SK-N-SH (cell line): ENCODE results near the gene RYR3.

Experiments
- SMC3 ChIP-seq: IDR thresholded peaks from 2 replicates; pipeline ENCODE4 v1.6.1; 2012; ENCODE audit warnings: low read depth, low read length, improper control_type of control experiment
- YY1 ChIP-seq: IDR thresholded peaks from 2 replicates; pipeline ENCODE4 v1.4.0; 2012; ENCODE audit warnings: low read depth, mild to moderate bottlenecking
- TF ChIP-seq, protein P1 (sequence below): IDR thresholded peaks from 2 replicates; pipeline ENCODE4 v1.6.1; 2012; ENCODE audit warnings: mild to moderate bottlenecking, low read depth, low read length, moderate library complexity
- TF ChIP-seq, protein P2 (sequence below): IDR thresholded peaks from 2 replicates; pipeline ENCODE4 v1.4.0; 2012; ENCODE audit warnings: low read depth
- TF ChIP-seq, protein P3 (sequence below): fragments of 200-600 bp; sonication (generic); IDR thresholded peaks from 2 replicates; pipeline ENCODE4 v1.6.1; 2017; ENCODE audit warnings: antibody characterized with exemption, mild to moderate bottlenecking, moderate library complexity

DNA sequence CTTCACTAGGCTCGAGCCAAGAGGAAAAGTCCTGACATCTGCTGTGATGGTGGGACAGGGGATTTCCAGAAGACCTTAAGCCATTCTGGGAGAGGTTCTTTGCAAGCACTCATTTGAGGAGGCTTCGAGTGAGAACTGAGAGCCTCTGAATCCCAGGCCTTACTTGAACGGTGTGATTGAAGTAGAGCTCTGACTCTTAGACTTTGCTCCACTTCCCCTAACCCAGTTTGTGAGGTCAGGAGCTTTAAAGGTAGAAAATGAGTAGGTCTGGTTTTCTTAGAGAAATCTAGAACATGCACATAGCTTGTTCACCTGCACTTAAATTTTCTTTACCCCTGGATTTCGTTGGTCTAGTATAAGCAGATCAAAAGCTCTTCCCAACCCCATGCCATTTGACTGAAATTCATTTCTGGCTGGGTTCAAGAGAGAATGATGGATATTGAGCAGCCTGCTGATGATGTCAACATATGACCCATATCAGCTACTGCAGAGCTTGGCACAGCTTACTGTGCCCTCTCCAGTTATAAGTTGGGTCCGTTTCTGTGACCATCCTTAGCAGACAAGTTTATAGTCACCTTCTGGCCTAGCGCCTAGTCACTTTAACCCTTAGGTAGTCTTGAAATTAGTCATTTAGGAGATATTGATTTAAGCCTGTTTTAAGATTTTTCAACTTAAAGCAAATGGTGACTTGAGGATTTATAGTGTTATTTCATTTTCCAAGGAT lies 428.3 kb downstream of the RYR3 start:
- TF ChIP-seq, protein P1, sequence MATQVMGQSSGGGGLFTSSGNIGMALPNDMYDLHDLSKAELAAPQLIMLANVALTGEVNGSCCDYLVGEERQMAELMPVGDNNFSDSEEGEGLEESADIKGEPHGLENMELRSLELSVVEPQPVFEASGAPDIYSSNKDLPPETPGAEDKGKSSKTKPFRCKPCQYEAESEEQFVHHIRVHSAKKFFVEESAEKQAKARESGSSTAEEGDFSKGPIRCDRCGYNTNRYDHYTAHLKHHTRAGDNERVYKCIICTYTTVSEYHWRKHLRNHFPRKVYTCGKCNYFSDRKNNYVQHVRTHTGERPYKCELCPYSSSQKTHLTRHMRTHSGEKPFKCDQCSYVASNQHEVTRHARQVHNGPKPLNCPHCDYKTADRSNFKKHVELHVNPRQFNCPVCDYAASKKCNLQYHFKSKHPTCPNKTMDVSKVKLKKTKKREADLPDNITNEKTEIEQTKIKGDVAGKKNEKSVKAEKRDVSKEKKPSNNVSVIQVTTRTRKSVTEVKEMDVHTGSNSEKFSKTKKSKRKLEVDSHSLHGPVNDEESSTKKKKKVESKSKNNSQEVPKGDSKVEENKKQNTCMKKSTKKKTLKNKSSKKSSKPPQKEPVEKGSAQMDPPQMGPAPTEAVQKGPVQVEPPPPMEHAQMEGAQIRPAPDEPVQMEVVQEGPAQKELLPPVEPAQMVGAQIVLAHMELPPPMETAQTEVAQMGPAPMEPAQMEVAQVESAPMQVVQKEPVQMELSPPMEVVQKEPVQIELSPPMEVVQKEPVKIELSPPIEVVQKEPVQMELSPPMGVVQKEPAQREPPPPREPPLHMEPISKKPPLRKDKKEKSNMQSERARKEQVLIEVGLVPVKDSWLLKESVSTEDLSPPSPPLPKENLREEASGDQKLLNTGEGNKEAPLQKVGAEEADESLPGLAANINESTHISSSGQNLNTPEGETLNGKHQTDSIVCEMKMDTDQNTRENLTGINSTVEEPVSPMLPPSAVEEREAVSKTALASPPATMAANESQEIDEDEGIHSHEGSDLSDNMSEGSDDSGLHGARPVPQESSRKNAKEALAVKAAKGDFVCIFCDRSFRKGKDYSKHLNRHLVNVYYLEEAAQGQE, result no peak
- TF ChIP-seq, protein P2, sequence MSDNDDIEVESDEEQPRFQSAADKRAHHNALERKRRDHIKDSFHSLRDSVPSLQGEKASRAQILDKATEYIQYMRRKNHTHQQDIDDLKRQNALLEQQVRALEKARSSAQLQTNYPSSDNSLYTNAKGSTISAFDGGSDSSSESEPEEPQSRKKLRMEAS, result no peak
- TF ChIP-seq, protein P3, sequence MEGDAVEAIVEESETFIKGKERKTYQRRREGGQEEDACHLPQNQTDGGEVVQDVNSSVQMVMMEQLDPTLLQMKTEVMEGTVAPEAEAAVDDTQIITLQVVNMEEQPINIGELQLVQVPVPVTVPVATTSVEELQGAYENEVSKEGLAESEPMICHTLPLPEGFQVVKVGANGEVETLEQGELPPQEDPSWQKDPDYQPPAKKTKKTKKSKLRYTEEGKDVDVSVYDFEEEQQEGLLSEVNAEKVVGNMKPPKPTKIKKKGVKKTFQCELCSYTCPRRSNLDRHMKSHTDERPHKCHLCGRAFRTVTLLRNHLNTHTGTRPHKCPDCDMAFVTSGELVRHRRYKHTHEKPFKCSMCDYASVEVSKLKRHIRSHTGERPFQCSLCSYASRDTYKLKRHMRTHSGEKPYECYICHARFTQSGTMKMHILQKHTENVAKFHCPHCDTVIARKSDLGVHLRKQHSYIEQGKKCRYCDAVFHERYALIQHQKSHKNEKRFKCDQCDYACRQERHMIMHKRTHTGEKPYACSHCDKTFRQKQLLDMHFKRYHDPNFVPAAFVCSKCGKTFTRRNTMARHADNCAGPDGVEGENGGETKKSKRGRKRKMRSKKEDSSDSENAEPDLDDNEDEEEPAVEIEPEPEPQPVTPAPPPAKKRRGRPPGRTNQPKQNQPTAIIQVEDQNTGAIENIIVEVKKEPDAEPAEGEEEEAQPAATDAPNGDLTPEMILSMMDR, result no peak
- TF ChIP-seq SMC3 (no peak), YY1 (no peak)
